Upper lobe of left lung (tissue), 4 donors: ENCODE measurements around the gene POMGNT1.

Experiments used
- EP300 ChIP-seq, 4 donors: sonication (generic); formaldehyde crosslinking; IDR thresholded peaks; one replicate each; pipeline ENCODE4 v1.5.1; 2017; ENCODE audit warnings: antibody characterized with exemption in 4 of 4, control low read depth in 2 of 4
- POLR2A ChIP-seq, 4 donors: fragments of 450-650 bp; IDR thresholded peaks; one replicate each; pipeline ENCODE4 v1.5.1; 2016 to 2017; ENCODE audit warnings: antibody characterized with exemption in 4 of 4, mild to moderate bottlenecking in 2 of 4
- POLR2AphosphoS5 ChIP-seq, 2 donors: sonication (generic); formaldehyde crosslinking; IDR thresholded peaks; one replicate each; pipeline ENCODE4 v1.5.1; 2017; ENCODE audit warnings: antibody characterized with exemption in 2 of 2
- TF ChIP-seq, protein P1 (sequence below), 6 experiments: fragments of 450-650 bp in 4 of 6; fragments of 200-600 bp in 2 of 6; sonication (generic) in 2 of 6; IDR thresholded peaks; one replicate each; pipeline ENCODE4 v1.5.1; 2016 to 2019; ENCODE audit warnings: antibody characterized with exemption in 6 of 6

DNA sequence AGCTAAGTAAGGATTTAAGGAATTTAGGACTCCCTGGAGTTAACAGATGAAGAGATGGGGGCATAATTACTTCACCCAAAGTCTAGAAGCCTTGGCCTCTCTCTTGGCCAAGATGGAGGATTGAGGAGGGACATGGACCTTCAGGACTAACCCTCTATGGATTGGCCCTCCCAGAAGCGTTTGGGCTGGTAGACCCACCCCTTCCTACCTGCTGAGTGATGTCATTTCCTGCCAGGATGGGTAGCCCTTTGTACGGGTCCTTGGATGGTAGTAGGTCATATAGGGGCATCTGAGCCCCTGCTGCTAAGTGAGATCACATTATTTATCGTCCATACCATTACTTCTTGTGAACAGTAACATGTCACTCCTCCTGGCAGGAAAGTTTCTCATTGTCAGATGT, 22.6 kb upstream of the POMGNT1 start:
- TF ChIP-seq POLR2A (IDR thresholded peaks at IDR 0.05) (no peak), EP300 (IDR thresholded peaks at IDR 0.05) (no peak), POLR2AphosphoS5 (IDR thresholded peaks at IDR 0.05) (no peak)
- TF ChIP-seq, protein P1, sequence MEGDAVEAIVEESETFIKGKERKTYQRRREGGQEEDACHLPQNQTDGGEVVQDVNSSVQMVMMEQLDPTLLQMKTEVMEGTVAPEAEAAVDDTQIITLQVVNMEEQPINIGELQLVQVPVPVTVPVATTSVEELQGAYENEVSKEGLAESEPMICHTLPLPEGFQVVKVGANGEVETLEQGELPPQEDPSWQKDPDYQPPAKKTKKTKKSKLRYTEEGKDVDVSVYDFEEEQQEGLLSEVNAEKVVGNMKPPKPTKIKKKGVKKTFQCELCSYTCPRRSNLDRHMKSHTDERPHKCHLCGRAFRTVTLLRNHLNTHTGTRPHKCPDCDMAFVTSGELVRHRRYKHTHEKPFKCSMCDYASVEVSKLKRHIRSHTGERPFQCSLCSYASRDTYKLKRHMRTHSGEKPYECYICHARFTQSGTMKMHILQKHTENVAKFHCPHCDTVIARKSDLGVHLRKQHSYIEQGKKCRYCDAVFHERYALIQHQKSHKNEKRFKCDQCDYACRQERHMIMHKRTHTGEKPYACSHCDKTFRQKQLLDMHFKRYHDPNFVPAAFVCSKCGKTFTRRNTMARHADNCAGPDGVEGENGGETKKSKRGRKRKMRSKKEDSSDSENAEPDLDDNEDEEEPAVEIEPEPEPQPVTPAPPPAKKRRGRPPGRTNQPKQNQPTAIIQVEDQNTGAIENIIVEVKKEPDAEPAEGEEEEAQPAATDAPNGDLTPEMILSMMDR (IDR thresholded peaks at IDR 0.05) = no peak
